Left lobe of liver (tissue), 2 donors: ENCODE measurements around the gene SFSWAP. TPM values are rescaled to one million over a fixed set of nuclear protein-coding genes. Genes with fewer than 3 reads are reported as not detected.

Source experiments
- ATAC-seq: fragments of 200-7000 bp; cut with Tn5 transposase; one replicate; pipeline ENCODE4 v1.9.1; 2020; ENCODE audit warnings: mild to moderate bottlenecking, moderate library complexity
- DNase-seq: peaks from one replicate; pipeline ENCODE4 v3.0.0-alpha.2; 2020; ENCODE audit warnings: low spot score
- total RNA-seq: library from RNA; stranded (reverse); gene quantifications from one replicate; pipeline ENCODE4 v1.2.1, GENCODE V29; 2021
- donor health status: DM: no; HTN: no; CAD: no; lungs with moderate emphysema.
- donor health status: DM: no; HTN: yes; CAD: no.

Gene SFSWAP
- total RNA-seq, 1 donor from 2014 or later, result 15.7 TPM

DNA sequence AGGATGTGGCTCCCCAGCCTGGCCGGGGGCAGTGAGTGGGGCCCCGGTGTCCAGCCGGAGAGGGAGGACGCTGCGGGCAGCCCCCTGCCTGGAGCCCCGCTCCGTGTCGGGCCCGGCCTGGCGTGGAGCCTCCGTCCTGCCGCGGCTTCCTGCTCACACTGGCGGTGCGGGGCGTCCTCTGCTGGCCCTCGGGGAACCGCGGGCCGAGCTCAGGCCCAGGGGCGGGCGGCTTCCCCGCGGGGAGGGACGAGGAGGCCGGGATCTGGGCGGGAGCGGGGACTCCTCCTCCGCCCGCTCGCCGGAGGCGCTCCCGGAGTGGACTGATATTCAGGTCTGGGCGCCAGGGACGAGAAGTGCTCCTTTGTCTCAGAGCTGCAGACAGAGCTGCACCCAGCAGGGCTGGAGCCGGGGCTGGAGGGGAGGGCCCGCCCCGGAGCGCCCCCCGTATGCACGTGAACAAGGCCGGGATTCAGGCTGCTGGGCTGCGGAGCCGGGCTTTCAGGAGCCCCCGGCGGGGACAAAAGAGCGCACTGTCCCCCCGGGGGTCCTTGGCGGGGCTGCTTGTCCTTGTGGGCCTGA, 119.5 kb downstream of the SFSWAP start:
- DNase-seq, result peak; percentile 79
- ATAC-seq, result peak; percentile 83

GRCh38 chr12:131830914-131831571, 120.2 kb downstream of the SFSWAP start:
- ATAC-seq (peak; percentile 15), DNase-seq (no peak)

- DNase-seq, result no peak
- ATAC-seq, result no peak
Measured at GRCh38 chr12:131831635-131832041, 120.7 kb downstream of the SFSWAP start.

GRCh38 chr12:131832321-131833231, 121.7 kb downstream of the SFSWAP start:
- peak; percentile 74 for DNase-seq
- ATAC-seq, result peak; percentile 30

DNA sequence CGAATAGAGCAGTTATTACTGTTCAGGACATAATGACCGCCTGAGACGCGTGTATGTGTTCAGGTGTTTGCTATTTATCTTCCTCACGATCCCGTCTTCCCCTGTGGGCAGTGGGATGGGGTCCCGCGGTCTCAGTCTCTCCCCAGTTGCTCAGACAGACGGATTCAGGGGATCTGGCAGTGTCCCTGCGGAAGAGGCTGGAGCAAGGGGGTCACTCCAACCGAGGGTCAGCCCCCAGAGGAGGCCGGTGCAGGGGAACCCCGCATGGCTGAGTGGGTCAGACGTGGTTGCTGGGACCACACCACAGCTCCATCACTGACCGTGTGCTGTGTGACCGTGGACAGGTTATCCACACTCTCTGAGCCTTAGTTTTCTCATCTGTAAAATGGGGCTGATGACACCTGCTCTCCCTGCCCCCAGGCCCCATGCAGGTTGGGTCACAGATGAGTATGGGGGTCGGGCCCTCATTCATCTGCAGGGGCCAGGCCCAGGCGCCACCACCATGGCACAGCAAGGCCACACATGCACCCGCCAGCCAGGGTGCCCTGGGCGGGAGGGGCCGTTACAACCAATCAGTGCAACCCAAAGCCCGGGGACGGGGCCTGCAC, 122.5 kb downstream of the SFSWAP start:
- DNase-seq (no peak), ATAC-seq (no peak)

DNA sequence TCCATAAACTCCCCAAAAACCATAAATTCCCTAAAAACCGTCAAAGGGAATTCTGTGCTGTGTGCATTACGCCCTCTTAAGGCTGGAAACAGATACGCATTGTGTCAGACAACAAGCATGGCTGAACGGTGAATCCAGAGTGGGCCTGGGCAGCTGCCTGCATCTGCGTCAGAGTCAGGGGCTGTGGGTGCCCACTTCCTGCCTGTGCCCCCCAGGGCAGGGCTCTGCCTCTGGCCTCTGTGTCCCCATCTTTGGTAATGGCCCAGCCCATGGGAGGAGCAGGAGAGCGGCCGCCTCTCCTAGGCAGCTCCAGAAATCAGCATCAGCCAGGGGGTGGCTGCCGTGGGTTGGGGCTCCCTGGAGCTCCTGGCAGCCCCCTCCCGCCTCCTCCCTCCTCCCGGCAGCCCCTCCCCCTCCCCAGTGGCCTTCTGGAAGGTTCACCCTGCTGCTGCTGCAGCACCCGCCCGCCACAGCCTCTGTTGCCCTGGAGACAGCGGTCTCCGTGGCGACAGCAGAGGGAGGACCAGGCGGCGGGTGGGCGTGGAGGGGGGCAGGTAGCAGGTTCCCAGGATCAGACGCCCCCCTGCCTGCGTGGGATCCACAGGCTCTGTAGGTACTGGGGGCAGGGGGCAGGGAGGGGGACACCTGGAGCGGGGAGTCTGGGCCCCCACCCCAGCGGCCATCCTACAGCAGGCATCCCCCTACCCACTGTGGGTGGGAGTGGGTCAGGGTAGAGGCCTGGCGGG, 123.2 kb downstream of the SFSWAP start:
- ATAC-seq (no peak), DNase-seq (no peak)

- peak; percentile 18 for ATAC-seq
- DNase-seq, result no peak
Measured at GRCh38 chr12:131834798-131835615, 124.1 kb downstream of the SFSWAP start.

DNA sequence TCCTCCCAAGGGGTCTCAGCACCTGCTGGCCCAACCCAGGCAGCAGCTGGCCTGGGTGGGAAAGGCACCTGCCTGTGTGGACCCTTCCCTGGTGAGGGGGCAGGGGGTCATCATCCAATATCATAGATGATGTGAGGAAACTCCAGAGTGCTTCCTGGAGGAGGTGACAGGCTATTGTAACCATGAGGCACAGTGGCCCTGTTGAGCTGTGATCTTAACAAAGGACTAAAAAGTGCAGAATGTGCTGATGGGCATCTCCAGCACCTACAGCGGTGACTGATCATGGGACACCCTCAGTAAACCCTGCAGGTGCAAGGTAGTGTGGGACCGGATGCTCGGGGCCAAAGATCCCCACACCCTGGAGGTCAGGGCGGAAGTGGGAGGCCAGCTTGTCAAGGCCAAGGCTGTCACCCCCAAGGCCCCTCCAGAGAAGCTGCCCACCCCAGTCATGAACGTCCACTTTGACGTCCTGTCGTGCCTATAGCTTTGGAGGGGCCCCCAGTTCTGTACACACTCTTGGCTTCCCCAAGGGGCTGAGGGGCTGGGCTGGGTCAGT, 124.8 kb downstream of the SFSWAP start:
- ATAC-seq, result no peak
- no peak for DNase-seq

- no peak for DNase-seq
- no peak for ATAC-seq
Measured at GRCh38 chr12:131836193-131836592, 125.3 kb downstream of the SFSWAP start.

- DNase-seq, result no peak
Measured at GRCh38 chr12:131836714-131837397, 126.0 kb downstream of the SFSWAP start.

DNA sequence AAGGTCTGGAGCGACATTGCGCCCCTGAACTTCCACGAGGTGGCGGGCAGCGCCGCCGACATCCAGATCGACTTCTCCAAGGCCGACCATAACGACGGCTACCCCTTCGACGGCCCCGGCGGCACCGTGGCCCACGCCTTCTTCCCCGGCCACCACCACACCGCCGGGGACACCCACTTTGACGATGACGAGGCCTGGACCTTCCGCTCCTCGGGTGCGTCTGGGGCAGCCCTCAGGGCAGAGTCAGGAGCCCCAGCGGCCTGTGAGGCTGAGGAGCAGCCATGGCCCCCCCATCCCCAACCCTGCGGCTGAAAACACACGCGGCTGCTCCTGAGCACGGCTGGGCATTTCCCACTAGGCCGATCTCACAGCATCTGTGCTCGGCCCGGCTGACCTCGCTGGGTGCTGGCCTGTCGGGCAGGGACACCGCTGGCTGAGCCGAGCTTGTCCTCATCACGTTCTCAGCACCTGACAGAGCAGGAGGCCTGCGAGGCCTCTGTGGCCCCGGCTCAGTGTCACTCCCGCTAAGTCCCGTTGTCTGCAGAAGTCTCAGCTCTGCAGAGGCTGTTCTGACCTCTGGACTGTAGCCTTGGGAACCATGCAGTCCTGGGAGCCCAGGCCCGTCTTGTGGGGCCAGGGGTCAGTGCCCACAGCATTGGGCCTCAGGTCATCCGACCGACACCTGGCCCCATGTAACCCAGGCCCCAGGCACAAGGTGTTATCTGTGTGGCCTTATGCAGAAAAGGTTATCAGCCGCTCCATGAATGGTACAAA, 129.9 kb downstream of the SFSWAP start:
- ATAC-seq, result no peak
- no peak for DNase-seq

More at GRCh38 chr12:131836714-131837397, 126.0 kb downstream of the SFSWAP start:
- ATAC-seq, result no peak

DNA sequence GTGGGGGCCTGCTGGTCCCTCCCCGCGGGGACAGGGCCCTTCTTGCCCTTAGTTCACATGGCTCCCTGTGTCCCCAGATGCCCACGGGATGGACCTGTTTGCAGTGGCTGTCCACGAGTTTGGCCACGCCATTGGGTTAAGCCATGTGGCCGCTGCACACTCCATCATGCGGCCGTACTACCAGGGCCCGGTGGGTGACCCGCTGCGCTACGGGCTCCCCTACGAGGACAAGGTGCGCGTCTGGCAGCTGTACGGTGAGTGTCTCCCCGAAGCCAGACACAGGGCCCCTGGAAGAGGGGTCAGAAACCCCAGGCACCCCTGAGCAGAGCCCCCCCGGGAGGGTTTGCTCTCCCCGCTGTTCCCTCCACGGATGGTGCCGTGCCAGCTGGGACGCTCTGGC, 130.7 kb downstream of the SFSWAP start:
- ATAC-seq (no peak), DNase-seq (no peak)

DNA sequence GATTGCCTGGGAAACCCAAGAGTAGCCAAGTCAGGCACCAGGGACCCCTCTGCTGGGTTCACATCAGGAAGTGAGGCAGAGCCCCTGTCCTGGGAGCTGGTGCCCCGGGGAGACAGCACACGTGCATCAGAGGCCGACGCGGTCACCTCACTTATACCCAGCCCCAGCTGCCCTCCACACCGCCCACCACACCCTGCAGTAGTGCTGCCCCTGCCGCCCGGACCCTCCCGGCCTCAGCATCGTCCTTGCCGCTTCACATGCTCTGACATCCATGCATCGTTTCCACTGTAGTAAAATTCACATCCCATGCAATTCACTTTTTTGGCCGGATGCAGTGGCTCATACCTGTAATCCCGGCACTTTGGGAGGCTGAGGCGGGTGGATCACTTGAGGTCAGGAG, 131.3 kb downstream of the SFSWAP start:
- no peak for DNase-seq

DNA sequence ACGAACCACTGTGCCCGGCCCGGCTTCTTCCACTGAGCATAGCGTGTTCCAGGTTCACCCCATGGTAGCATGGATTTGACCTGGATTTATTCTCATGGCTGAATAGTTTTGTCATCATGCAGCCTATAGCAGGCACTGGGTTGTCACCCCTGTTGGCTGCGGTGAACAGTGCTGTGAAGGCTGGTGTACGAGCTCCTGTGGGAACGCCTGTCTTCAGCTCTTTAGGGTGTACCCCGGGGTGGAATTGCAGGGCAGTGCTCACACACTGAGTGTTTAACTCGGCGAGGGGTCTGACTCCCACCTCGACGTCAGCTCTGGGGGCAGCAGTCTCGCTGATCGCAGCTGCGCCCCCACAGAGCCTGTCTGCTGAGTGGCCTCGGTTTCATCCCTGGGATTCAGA, 132.6 kb downstream of the SFSWAP start:
- ATAC-seq (no peak), DNase-seq (no peak)

More for the DNA sequence above, 131.3 kb downstream of the SFSWAP start:
- ATAC-seq, result no peak

GRCh38 chr12:131844140-131844539, 133.2 kb downstream of the SFSWAP start:
- DNase-seq (no peak), ATAC-seq (no peak)

GRCh38 chr12:131844656-131845055, 133.8 kb downstream of the SFSWAP start:
- DNase-seq (no peak), ATAC-seq (no peak)

GRCh38 chr12:131845121-131845520, 134.2 kb downstream of the SFSWAP start:
- ATAC-seq (no peak), DNase-seq (no peak)

- DNase-seq, result no peak
- no peak for ATAC-seq
Measured at GRCh38 chr12:131847456-131847855, 136.6 kb downstream of the SFSWAP start.
